K562 (cell line): ENCODE results near the gene GBP6. TPM values are rescaled to one million over a fixed set of nuclear protein-coding genes. Genes with fewer than 3 reads are reported as not detected.

Experiments used
- ATAC-seq: fragments of 200-7000 bp; cut with Tn5 transposase; 3 replicates; pipeline ENCODE4 v1.9.1; 2020; ENCODE audit warnings: moderate library complexity
- BruUV-seq: library from RNA; stranded (reverse); fragments of 400-500 nt; replicated peaks from 2 replicates; lab custom pipeline; 2021; lab: Mats Ljungman, UMichigan
- CTCF ChIA-PET: fragments of 300-600 bp; formaldehyde crosslinking; extraction: SDS; loops from one replicate; lab custom pipeline; 2021; ENCODE audit warnings: low intra/inter-chr PET ratio; lab: Yijun Ruan, JAX
- POLR2A ChIA-PET: fragments of 300-600, 350-650 bp; sonication (Branson Sonifier 250); formaldehyde crosslinking; extraction: SDS; loops from one replicate; lab custom pipeline; 2021; ENCODE audit warnings: antibody characterized with exemption, inconsistent platforms; lab: Yijun Ruan, JAX
- DNase-seq, 4 experiments: peaks; one replicate each; pipeline versions ENCODE4 v3.0.0 to v3.0.0-alpha.2; 2011 to 2018; ENCODE audit warnings: low spot score in 3 of 4, mixed read lengths in 3 of 4; ENCODE audit errors: extremely low read depth in 1 of 4
- FAIRE-seq: peaks from 2 replicates; lab custom pipeline; 2011; peaks lifted over from hg19 to GRCh38; lab: Jason Lieb, UNC
- H2AFZ ChIP-seq: 2 replicates; pipeline ENCODE4 v1.6.0; 2011; ENCODE audit warnings: low read depth, low read length, control low read depth, inconsistent platforms
- H3K27ac ChIP-seq: fragments of 200-600 bp; 3 replicates; pipeline ENCODE4 v1.8.0; 2011; ENCODE audit warnings: low read depth, mild to moderate bottlenecking, control low read depth, inconsistent platforms, low read length, moderate library complexity, mixed read lengths; ENCODE audit errors: extremely low read depth
- H3K27me3 ChIP-seq, 2 experiments: fragments of 300-600 bp in 1 of 2; 2 replicates in 1 of 2; 3 replicates in 1 of 2; pipeline versions ENCODE4 v1.6.0 to v1.8.0; 2011; ENCODE audit warnings: inconsistent platforms in 2 of 2, low read length in 2 of 2, mild to moderate bottlenecking in 1 of 2, mixed read lengths in 1 of 2, moderate library complexity in 1 of 2; ENCODE audit not compliant: control insufficient read depth in 2 of 2, insufficient read depth in 2 of 2
- H3K36me3 ChIP-seq: fragments of 300-600 bp; 3 replicates; pipeline ENCODE4 v1.8.0; 2011; ENCODE audit warnings: mild to moderate bottlenecking, low read length, inconsistent platforms; ENCODE audit not compliant: control insufficient read depth, insufficient read depth
- H3K4me1 ChIP-seq, 2 experiments: fragments of 200-600 bp in 1 of 2; replicated peaks in 1 of 2; 2 replicates in 1 of 2; 3 replicates in 1 of 2; pipeline versions ENCODE4 v1.5.1 to v1.8.0; 2011; ENCODE audit warnings: inconsistent platforms in 2 of 2, low read length in 2 of 2, mild to moderate bottlenecking in 1 of 2, mixed read lengths in 1 of 2, moderate library complexity in 1 of 2; ENCODE audit not compliant: control insufficient read depth in 2 of 2, insufficient read depth in 2 of 2
- H3K4me2 ChIP-seq: 2 replicates; pipeline ENCODE4 v1.6.1; 2011; ENCODE audit warnings: low read length, control low read depth, inconsistent platforms, mixed read lengths; ENCODE audit not compliant: insufficient read depth
- H3K4me3 ChIP-seq: fragments of 200-600 bp; sonication (generic), shearing (Covaris generic); 2 replicates; pipeline ENCODE4 v1.5.1; 2016; ENCODE audit warnings: control low read depth, inconsistent platforms
- H3K79me2 ChIP-seq: fragments of 200-600 bp; 3 replicates; pipeline ENCODE4 v1.8.0; 2011; ENCODE audit warnings: low read length, inconsistent platforms; ENCODE audit not compliant: control insufficient read depth, insufficient read depth
- H3K9ac ChIP-seq, 2 experiments: 2 replicates each; pipeline versions ENCODE4 v1.6.0 to v1.6.1; 2011; ENCODE audit warnings: low read depth in 2 of 2, low read length in 2 of 2, control low read depth in 1 of 2, inconsistent platforms in 1 of 2, mild to moderate bottlenecking in 1 of 2, mixed read lengths in 1 of 2; ENCODE audit not compliant: insufficient read depth in 1 of 2
- H3K9me1 ChIP-seq: one replicate; pipeline ENCODE4 v1.6.0; 2011; ENCODE audit warnings: inconsistent platforms, mild to moderate bottlenecking, low read length, moderate library complexity; ENCODE audit not compliant: control insufficient read depth, insufficient read depth
- H3K9me3 ChIP-seq: replicated peaks from 2 replicates; pipeline ENCODE4 v1.5.1; 2011; ENCODE audit warnings: low read depth, low read length, inconsistent platforms; ENCODE audit not compliant: control insufficient read depth, insufficient read depth
- H4K20me1 ChIP-seq: replicated peaks from 2 replicates; pipeline ENCODE4 v1.6.1; 2011; ENCODE audit warnings: low read length, inconsistent platforms, mixed read lengths; ENCODE audit not compliant: control insufficient read depth, insufficient read depth
- CBFA2T3 ChIP-seq: fragments of 450-650 bp; IDR thresholded peaks from 2 replicates; pipeline ENCODE4 v1.6.1; 2017
- CEBPG ChIP-seq, 3 experiments: fragments of 200-800 bp in 1 of 3; sonication (Bioruptor generic) in 1 of 3; sonication (generic) in 1 of 3; formaldehyde crosslinking in 1 of 3; IDR thresholded peaks in 2 of 3; conservative IDR thresholded peaks in 1 of 3; 2 replicates each; pipeline versions ENCODE4 v1.6.1 to v1.8.0; 2016 to 2022; ENCODE audit warnings: missing compliant biosample characterization in 2 of 3, missing genetic modification characterization in 2 of 3, mild to moderate bottlenecking in 1 of 3, missing genetic modification reagents in 1 of 3
- DNMT1 ChIP-seq: fragments of 450-650 bp; IDR thresholded peaks from 2 replicates; pipeline ENCODE4 v1.6.1; 2016; ENCODE audit warnings: antibody characterized with exemption, mild to moderate bottlenecking
- E2F6 ChIP-seq, 2 experiments: IDR thresholded peaks; 2 replicates each; pipeline ENCODE4 v1.6.1; 2011; ENCODE audit warnings: borderline replicate concordance in 1 of 2, control low read depth in 1 of 2, low read depth in 1 of 2, low read length in 1 of 2, mild to moderate bottlenecking in 1 of 2, mixed read lengths in 1 of 2, moderate library complexity in 1 of 2; ENCODE audit not compliant: insufficient read depth in 1 of 2, insufficient read length in 1 of 2, poor library complexity in 1 of 2, severe bottlenecking in 1 of 2; ENCODE audit errors: extremely low read depth in 1 of 2
- EWSR1 ChIP-seq: fragments of 450-650 bp; IDR thresholded peaks from 2 replicates; pipeline ENCODE4 v1.6.1; 2018; ENCODE audit warnings: borderline replicate concordance, mild to moderate bottlenecking, low read depth, moderate library complexity; ENCODE audit not compliant: partially characterized antibody
- FOXJ2 ChIP-seq: fragments of 200-800 bp; sonication (Bioruptor generic); IDR thresholded peaks from 2 replicates; pipeline ENCODE4 v1.6.1; 2016; ENCODE audit warnings: missing genetic modification characterization, missing compliant biosample characterization
- FUS ChIP-seq: fragments of 200-400 bp; formaldehyde crosslinking; optimal IDR thresholded peaks from 2 replicates; pipeline ENCODE3; 2017; ENCODE audit warnings: low read depth, low read length
- KDM5B ChIP-seq: fragments of 200-600 bp; sonication (generic); IDR thresholded peaks from 2 replicates; pipeline ENCODE4 v1.6.1; 2012; ENCODE audit warnings: low read depth, mild to moderate bottlenecking, moderate library complexity, low read length, control low read depth, inconsistent platforms; ENCODE audit not compliant: insufficient replicate concordance
- POLR2G ChIP-seq: fragments of 200-400 bp; formaldehyde crosslinking; IDR thresholded peaks from 2 replicates; pipeline ENCODE4 v1.6.1; 2017; ENCODE audit warnings: low read depth, mild to moderate bottlenecking, antibody characterized with exemption, low read length, moderate library complexity
- SFPQ ChIP-seq: fragments of 200-400 bp; formaldehyde crosslinking; IDR thresholded peaks from 2 replicates; pipeline ENCODE4 v1.6.1; 2017; ENCODE audit warnings: mild to moderate bottlenecking, low read depth, low read length, moderate library complexity
- SMAD2 ChIP-seq: fragments of 150-350 bp; IDR thresholded peaks from 2 replicates; pipeline ENCODE4 v1.6.1; 2014; ENCODE audit warnings: low read depth, mild to moderate bottlenecking, low read length
- TARDBP ChIP-seq: fragments of 450-650 bp; IDR thresholded peaks from 2 replicates; pipeline ENCODE4 v1.6.1; 2016
- THRB ChIP-seq: fragments of 450-650 bp; formaldehyde crosslinking; conservative IDR thresholded peaks from 2 replicates; pipeline ENCODE4 v1.4.0; 2022; ENCODE audit warnings: mild to moderate bottlenecking, missing genetic modification characterization
- XRCC3 ChIP-seq: fragments of 450-650 bp; IDR thresholded peaks from 2 replicates; pipeline ENCODE4 v1.6.1; 2017; ENCODE audit warnings: mild to moderate bottlenecking, moderate library complexity
- YBX1 ChIP-seq: fragments of 450-650 bp; IDR thresholded peaks from 2 replicates; pipeline ENCODE4 v1.7.1; 2016; ENCODE audit warnings: mild to moderate bottlenecking
- ZBTB7A ChIP-seq: IDR thresholded peaks from 2 replicates; pipeline ENCODE4 v1.6.1; 2011; ENCODE audit warnings: low read depth, mild to moderate bottlenecking, low read length, moderate library complexity, borderline replicate concordance; ENCODE audit not compliant: control insufficient read depth
- ZNF583 ChIP-seq: fragments of 250-450 bp; sonication (Bioruptor Pico); IDR thresholded peaks from 2 replicates; pipeline ENCODE4 v1.4.0; 2020
- ZNF696 ChIP-seq: fragments of 250-450 bp; sonication (Bioruptor Pico); conservative IDR thresholded peaks from 2 replicates; pipeline ENCODE4 v1.4.0; 2020; ENCODE audit warnings: mild to moderate bottlenecking, moderate library complexity
- whole genome bisulfite sequencing: fragments of 100-300 bp; shearing (Covaris generic); methylation state at CpG from one replicate; pipeline ENCODE4 v1.1.6; 2016; ENCODE audit warnings: low coverage, mixed read lengths; ENCODE audit not compliant: insufficient coverage; ENCODE audit errors: missing lambda C conversion rate; 5-methylcytosine and 5-hydroxymethylcytosine counted together
- in situ Hi-C: fragments of 300-500 bp; cut with MboI; formaldehyde crosslinking; loops from 4 replicates; pipeline ENCODE4 v1.15.0; 2018; ENCODE audit warnings: inconsistent platforms, mixed read lengths
- intact Hi-C: fragments of 100-400 bp; cut with micrococcal nuclease; formaldehyde crosslinking; loops from 2 replicates; pipeline ENCODE4 v1.14.2; 2022
- polyA plus RNA-seq, 8 experiments: library from polyadenylated mRNA; depleted of rRNA in 4 of 8; stranded (reverse) in 5 of 8; unstranded in 3 of 8; fragments of >200 nt; fragmentation: Nextera tagmentation in 2 of 8; fragmentation: Illumina TruSeq in 1 of 8; extraction: Ambion mirVana in 2 of 8; extraction: Trizol in 1 of 8; gene quantifications; 2 replicates each; pipeline versions ENCODE4 v1.2.1 to v1.2.3, GENCODE V29; 2011 to 2014; ENCODE audit warnings: inconsistent platforms in 1 of 8, missing spikeins in 1 of 8
- total RNA-seq, 7 experiments: library from RNA; depleted of rRNA in 6 of 7; stranded (reverse); fragments of >200 nt in 6 of 7; fragmentation: Illumina TruSeq in 2 of 7; extraction: Trizol in 2 of 7; gene quantifications; 2 replicates each; pipeline versions ENCODE4 v1.2.1 to v1.2.3, GENCODE V29; 2011 to 2021; ENCODE audit warnings: low replicate concordance in 1 of 7

The GBP6 gene
- total and polyA plus RNA-seq, 9 of the 15 experiments (the other 6 are each of a cell fraction or from before 2014, with no cell fraction given), result not detected

- H4K20me1 ChIP-seq, result no peaks in the 10 kb centered on the region
- H3K36me3 ChIP-seq, result no peaks in the 10 kb centered on the region
- WGBS, result under 1% methylated on average over 8 of the region's 8 CpGs
- intact Hi-C loops (no loop called here), in situ Hi-C loops (no loop called here)
- no peak overlapping the region for H3K27ac ChIP-seq
- FAIRE-seq, result no peak
- ChIA-PET CTCF (no interaction called here), POLR2A (interaction anchor here (0.5 kb wide), 1 partner anchor 1022 kb away, joined by 3 read pairs; no protein-coding TSS in a partner anchor)
- H3K79me2 ChIP-seq, result no peaks in the 10 kb centered on the region
- no peak overlapping the region for H2AFZ ChIP-seq
- ATAC-seq, result no peak
- H3K9me3 ChIP-seq, result no peaks in the 10 kb centered on the region
- no peaks in the 10 kb centered on the region for H3K9me1 ChIP-seq
- no peaks in the 10 kb centered on the region for H3K27me3 ChIP-seq
- no peak overlapping the region for H3K9ac ChIP-seq
- no peak for DNase-seq
- no peaks in the 10 kb centered on the region for H3K4me1 ChIP-seq
- H3K4me2 ChIP-seq, result no peak overlapping the region
- H3K4me3 ChIP-seq, result no peak overlapping the region
- BruUV-seq, result no TSS peak
- TF ChIP-seq EWSR1, result no peak
- no peak for TF ChIP-seq E2F6 (IDR thresholded peaks at IDR 0.05; ENCODE audit: borderline replicate concordance in 1 of 2, extremely low read depth in 1 of 2, insufficient read depth in 1 of 2, insufficient read length in 1 of 2, low read depth in 1 of 2, low read length in 1 of 2, poor library complexity in 1 of 2, severe bottlenecking in 1 of 2)
- no peak for TF ChIP-seq POLR2G
- TF ChIP-seq YBX1, result no peak
- TF ChIP-seq SMAD2, result no peak
- no peak for TF ChIP-seq DNMT1
- TF ChIP-seq SFPQ, result no peak
- TF ChIP-seq ZNF583 (CRISPR knock-in tag), result no peak
- TF ChIP-seq TARDBP, result no peak
- no peak for TF ChIP-seq FOXJ2
- no peak for TF ChIP-seq XRCC3
- TF ChIP-seq KDM5B, result no peak
- no peak for TF ChIP-seq ZNF696 (CRISPR knock-in tag)
- TF ChIP-seq FUS, result no peak
- no peak for TF ChIP-seq CBFA2T3
- no peak for TF ChIP-seq CEBPG (CRISPR knock-in tag; IDR thresholded peaks at IDR 0.05)
- no peak for TF ChIP-seq CEBPG (tag; conservative IDR thresholded peaks at IDR 0.05 in 1 of 2, IDR thresholded peaks at IDR 0.05 in 1 of 2)
- no peak for TF ChIP-seq ZBTB7A
- no peak for TF ChIP-seq THRB (CRISPR knock-in tag)
These were observed 5.5 kb downstream of the GBP6 start for GRCh38 chr1:89369331-89369730.
